A673 (cell line): Measurements from ENCODE around the gene TMEM121. TPM values are rescaled to one million over a fixed set of nuclear protein-coding genes. Genes with fewer than 3 reads are reported as not detected.
"Not testable (repeated sequence)": the region's sequence is repeated elsewhere in the genome, so short reads cannot be mapped to it uniquely, and the experiment has no call there.

ENCODE experiments used
- BruUV-seq: library from RNA; stranded (reverse); fragments of 400-500 nt; replicated peaks from 2 replicates; lab custom pipeline; 2021; lab: Mats Ljungman, UMichigan
- CTCF ChIA-PET: fragments of 300-600 bp; sonication (Branson Sonifier 250); formaldehyde crosslinking; loops from one replicate; lab custom pipeline; 2022; ENCODE audit warnings: antibody characterized with exemption; lab: Charles Lee
- POLR2A ChIA-PET: fragments of 300-600 bp; sonication (Branson Sonifier 250); formaldehyde crosslinking; loops from one replicate; lab custom pipeline; 2022; ENCODE audit warnings: antibody characterized with exemption; ENCODE audit not compliant: low non-redundant PET; lab: Charles Lee
- DNase-seq: peaks from one replicate; pipeline ENCODE4 v3.0.0-alpha.2; 2015; ENCODE audit warnings: low spot score
- H3K27ac ChIP-seq: fragments of 200-600 bp; sonication (generic); 2 replicates; pipeline ENCODE4 v1.5.1; 2016; ENCODE audit warnings: mixed run types, low read depth, mild to moderate bottlenecking, mixed read lengths, antibody characterized with exemption, low read length; ENCODE audit not compliant: poor library complexity, severe bottlenecking
- H3K27me3 ChIP-seq: fragments of 200-600 bp; sonication (generic); replicated peaks from 2 replicates; pipeline ENCODE4 v1.6.1; 2017; ENCODE audit warnings: mixed run types, low read depth, mild to moderate bottlenecking, mixed read lengths, antibody characterized with exemption, low read length; ENCODE audit not compliant: insufficient read depth, poor library complexity
- H3K36me3 ChIP-seq: fragments of 200-600 bp; sonication (generic); 2 replicates; pipeline ENCODE4 v1.6.1; 2016; ENCODE audit warnings: mixed run types, mild to moderate bottlenecking, mixed read lengths, antibody characterized with exemption, low read length; ENCODE audit not compliant: insufficient read depth, poor library complexity, severe bottlenecking
- H3K4me1 ChIP-seq: fragments of 200-600 bp; sonication (generic); 2 replicates; pipeline ENCODE4 v1.6.1; 2017; ENCODE audit warnings: mixed run types, mild to moderate bottlenecking, mixed read lengths, antibody characterized with exemption, low read length; ENCODE audit not compliant: insufficient read depth, poor library complexity, severe bottlenecking
- H3K4me3 ChIP-seq: fragments of 200-600 bp; sonication (generic); 2 replicates; pipeline ENCODE4 v1.5.1; 2016; ENCODE audit warnings: low read depth, mixed run types, mild to moderate bottlenecking, mixed read lengths, low read length; ENCODE audit not compliant: poor library complexity, severe bottlenecking
- H3K9me3 ChIP-seq: fragments of 200-600 bp; sonication (generic); 2 replicates; pipeline ENCODE4 v1.6.1; 2016; ENCODE audit warnings: mixed run types, low read depth, mild to moderate bottlenecking, mixed read lengths, antibody characterized with exemption, low read length; ENCODE audit not compliant: poor library complexity, severe bottlenecking
- CTCF ChIP-seq: fragments of 300-800, 200-600 bp; sonication (generic); conservative IDR thresholded peaks from 2 replicates; pipeline ENCODE4 v1.5.1; 2017; ENCODE audit warnings: low read depth, mild to moderate bottlenecking, antibody characterized with exemption, low read length, moderate library complexity, mixed read lengths
- EZH2 ChIP-seq: fragments of 200-600 bp; sonication (generic); IDR thresholded peaks from 2 replicates; pipeline ENCODE4 v1.6.1; 2017; ENCODE audit warnings: borderline replicate concordance, low read depth, mild to moderate bottlenecking, mixed read lengths, antibody characterized with exemption, low read length; ENCODE audit not compliant: poor library complexity, severe bottlenecking
- intact Hi-C: fragments of 100-400 bp; cut with micrococcal nuclease; formaldehyde crosslinking; loops from one replicate; pipeline ENCODE4 v1.10.0; 2022; ENCODE audit not compliant: unreplicated experiment
- total RNA-seq: library from RNA; stranded (reverse); gene quantifications from 2 replicates; pipeline ENCODE4 v1.2.3, GENCODE V29; 2021

TMEM121 gene
- total RNA-seq, 1 experiment from 2014 or later: 3.1 TPM

DNA sequence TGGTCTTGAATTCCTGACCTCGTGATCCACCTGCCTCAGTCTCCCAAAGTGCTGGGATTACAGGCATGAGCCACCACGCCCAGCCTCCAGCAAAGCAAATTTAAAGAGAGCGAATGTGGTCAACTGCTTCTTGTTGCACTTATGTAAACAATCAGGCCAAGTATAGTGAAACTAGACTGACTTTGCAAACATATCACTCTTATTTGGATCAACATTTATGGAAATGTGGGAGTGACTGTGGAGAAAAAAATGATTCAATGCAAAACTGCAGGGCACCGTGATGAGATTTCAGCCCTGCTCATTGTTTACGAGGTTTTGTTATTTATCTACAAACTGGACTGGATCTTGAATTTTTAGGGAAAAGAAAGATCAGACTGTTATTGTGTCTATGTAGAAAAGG lies 28.1 kb downstream of the TMEM121 start:
- intact Hi-C loops: no loop called here
- DNase-seq: no peak
- POLR2A ChIA-PET: no interaction called here
- H3K4me3 ChIP-seq: no peak overlapping the region
- no peaks in the 10 kb centered on the region for H3K9me3 ChIP-seq
- no peak overlapping the region for H3K27ac ChIP-seq
- CTCF ChIA-PET: no interaction called here
- H3K27me3 ChIP-seq: no peaks in the 10 kb centered on the region
- no peaks in the 10 kb centered on the region for H3K4me1 ChIP-seq
- no peaks in the 10 kb centered on the region for H3K36me3 ChIP-seq
- BruUV-seq: no TSS peak
- TF ChIP-seq EZH2: no peak
- TF ChIP-seq CTCF: no peak

GRCh38 chr14:105557671-105558070 lies 31.3 kb downstream of the TMEM121 start:
- H3K4me3 ChIP-seq, DNase-seq, H3K27ac ChIP-seq, H3K27me3 ChIP-seq, CTCF ChIA-PET, BruUV-seq, POLR2A ChIA-PET, H3K4me1 ChIP-seq, H3K36me3 ChIP-seq, H3K9me3 ChIP-seq, intact Hi-C loops: not testable (repeated sequence)

- H3K9me3 ChIP-seq, CTCF ChIA-PET, POLR2A ChIA-PET, intact Hi-C loops, DNase-seq, H3K27ac ChIP-seq, H3K27me3 ChIP-seq, BruUV-seq, H3K36me3 ChIP-seq, H3K4me1 ChIP-seq, H3K4me3 ChIP-seq: not testable (repeated sequence)
- peak; percentile 36 for TF ChIP-seq CTCF
Observed at GRCh38 chr14:105558449-105559154, 32.2 kb downstream of the TMEM121 start.

DNA sequence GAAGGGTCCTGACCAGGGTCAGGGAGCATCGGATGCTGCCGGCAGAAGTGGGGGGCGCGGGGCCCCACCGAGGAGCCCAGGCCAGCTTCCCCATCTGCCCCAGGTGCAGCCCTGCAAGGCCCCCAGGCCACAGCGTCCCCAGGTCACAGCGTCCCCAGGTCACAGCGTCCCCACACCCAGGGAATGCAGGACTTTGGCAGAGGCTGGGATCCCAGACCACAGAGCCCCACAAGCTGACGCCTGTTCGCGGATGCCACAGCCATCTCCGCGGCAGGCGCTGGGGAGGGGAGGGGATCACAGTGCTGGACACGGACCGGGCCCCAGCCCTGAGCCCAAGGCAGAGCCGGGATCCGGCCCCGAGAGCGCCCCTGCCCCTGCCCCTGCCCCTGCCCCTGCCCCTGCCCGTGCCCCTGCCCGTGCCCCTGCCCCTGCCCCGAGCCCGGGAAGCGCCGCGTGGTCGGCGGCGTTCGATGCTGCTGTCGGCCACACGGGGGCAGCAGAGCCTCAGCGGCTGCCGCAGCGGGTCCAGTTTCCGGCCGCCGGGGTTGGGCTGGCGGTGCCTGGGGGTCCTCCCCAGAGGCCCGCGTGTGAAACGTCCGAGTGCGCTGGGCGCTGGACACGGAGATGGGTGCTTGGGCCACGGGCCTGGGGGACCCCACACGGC lies 33.1 kb downstream of the TMEM121 start:
- H3K4me3 ChIP-seq, H3K27ac ChIP-seq, CTCF ChIA-PET, H3K27me3 ChIP-seq, intact Hi-C loops, POLR2A ChIA-PET, H3K9me3 ChIP-seq, H3K4me1 ChIP-seq, DNase-seq, BruUV-seq, H3K36me3 ChIP-seq: not testable (repeated sequence)

GRCh38 chr14:105560048-105560669 lies 33.8 kb downstream of the TMEM121 start:
- H3K9me3 ChIP-seq, H3K4me3 ChIP-seq, H3K36me3 ChIP-seq, H3K4me1 ChIP-seq, intact Hi-C loops, H3K27ac ChIP-seq, POLR2A ChIA-PET, CTCF ChIA-PET, BruUV-seq, H3K27me3 ChIP-seq, DNase-seq: not testable (repeated sequence)

- not testable (repeated sequence) for DNase-seq, H3K27ac ChIP-seq
Observed at GRCh38 chr14:105561345-105561744, 35.0 kb downstream of the TMEM121 start.

More at GRCh38 chr14:105561345-105561744, 35.0 kb downstream of the TMEM121 start:
- H3K27me3 ChIP-seq, H3K9me3 ChIP-seq, H3K4me1 ChIP-seq, H3K4me3 ChIP-seq, POLR2A ChIA-PET, BruUV-seq, CTCF ChIA-PET, intact Hi-C loops, H3K36me3 ChIP-seq: not testable (repeated sequence)
